ENCODE data around the gene IL17F. TPM values are rescaled to one million over a fixed set of nuclear protein-coding genes. Genes with fewer than 3 reads are reported as not detected.

IL17F gene
- total and polyA plus RNA-seq, 9 donors, result not detected

DNA sequence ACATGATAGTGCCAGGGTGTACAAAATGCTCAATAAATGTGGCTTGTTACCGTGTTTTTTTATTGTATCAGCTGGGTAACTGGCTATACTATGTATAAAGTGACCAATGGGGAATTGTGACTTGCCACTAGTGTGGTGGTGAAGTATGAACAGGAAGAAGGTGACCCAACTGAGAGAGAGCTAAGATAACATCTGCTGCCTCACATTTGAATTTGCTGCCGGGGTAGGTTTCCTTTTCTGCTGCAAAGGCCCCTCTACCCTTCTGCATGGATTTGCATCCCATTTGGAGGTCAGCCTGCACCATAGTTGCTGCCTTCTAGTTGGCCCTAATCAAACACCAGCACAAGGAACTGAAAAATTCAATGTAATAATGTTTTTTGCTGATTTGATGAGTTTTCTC, 34.1 kb downstream of the IL17F start:
- WGBS, 3 donors, result 78 to 84% (median 79%) methylated on average over 2 of the region's 2 CpGs

DNA sequence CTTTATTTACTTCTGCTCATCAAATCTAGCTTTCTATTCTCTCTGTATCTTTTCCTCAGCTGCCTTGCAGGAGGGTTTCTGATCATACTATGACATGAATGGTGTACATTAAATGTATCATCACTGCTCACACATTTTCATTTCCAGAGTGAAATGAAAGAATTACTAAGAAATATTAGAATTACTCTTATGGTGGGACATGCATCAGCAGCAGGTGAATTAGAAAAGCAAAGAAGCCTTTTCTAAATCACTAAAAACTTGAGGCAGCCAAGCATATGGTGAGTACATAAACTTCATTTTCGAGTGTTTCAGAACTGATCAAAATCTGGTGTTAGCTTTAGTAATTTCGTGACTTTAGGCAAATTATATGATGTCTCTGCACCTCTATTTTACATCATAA, 34.5 kb downstream of the IL17F start:
- no peaks in the 10 kb centered on the region for H3K9me3 ChIP-seq
- no peaks in the 10 kb centered on the region for H3K36me3 ChIP-seq
- TF ChIP-seq, protein P1, sequence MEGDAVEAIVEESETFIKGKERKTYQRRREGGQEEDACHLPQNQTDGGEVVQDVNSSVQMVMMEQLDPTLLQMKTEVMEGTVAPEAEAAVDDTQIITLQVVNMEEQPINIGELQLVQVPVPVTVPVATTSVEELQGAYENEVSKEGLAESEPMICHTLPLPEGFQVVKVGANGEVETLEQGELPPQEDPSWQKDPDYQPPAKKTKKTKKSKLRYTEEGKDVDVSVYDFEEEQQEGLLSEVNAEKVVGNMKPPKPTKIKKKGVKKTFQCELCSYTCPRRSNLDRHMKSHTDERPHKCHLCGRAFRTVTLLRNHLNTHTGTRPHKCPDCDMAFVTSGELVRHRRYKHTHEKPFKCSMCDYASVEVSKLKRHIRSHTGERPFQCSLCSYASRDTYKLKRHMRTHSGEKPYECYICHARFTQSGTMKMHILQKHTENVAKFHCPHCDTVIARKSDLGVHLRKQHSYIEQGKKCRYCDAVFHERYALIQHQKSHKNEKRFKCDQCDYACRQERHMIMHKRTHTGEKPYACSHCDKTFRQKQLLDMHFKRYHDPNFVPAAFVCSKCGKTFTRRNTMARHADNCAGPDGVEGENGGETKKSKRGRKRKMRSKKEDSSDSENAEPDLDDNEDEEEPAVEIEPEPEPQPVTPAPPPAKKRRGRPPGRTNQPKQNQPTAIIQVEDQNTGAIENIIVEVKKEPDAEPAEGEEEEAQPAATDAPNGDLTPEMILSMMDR (IDR thresholded peaks at IDR 0.05), result no peak
- TF ChIP-seq EP300 (IDR thresholded peaks at IDR 0.05), result no peak
- TF ChIP-seq POLR2A (IDR thresholded peaks at IDR 0.05), result no peak
- 60 to 70% (median 63%) methylated on average over 2 of the region's 2 CpGs for WGBS, 3 donors
- H3K4me1 ChIP-seq (ENCODE audit: insufficient read depth), result no peaks in the 10 kb centered on the region
- H3K27ac ChIP-seq, result no peak overlapping the region
- no peak overlapping the region for H3K4me3 ChIP-seq
- intact Hi-C loops (cut with DNase I), result no loop called here
- no peaks in the 10 kb centered on the region for H3K27me3 ChIP-seq
- DNase-seq, result no peak

More for the DNA sequence above, 34.1 kb downstream of the IL17F start:
- Histone ChIP-seq H3K27me3 (no peaks in the 10 kb centered on the region), H3K36me3 (no peaks in the 10 kb centered on the region), H3K27ac (no peak overlapping the region), H3K4me3 (no peak overlapping the region), H3K4me1 (ENCODE audit: insufficient read depth) (no peaks in the 10 kb centered on the region), H3K9me3 (no peaks in the 10 kb centered on the region)
- no peak for DNase-seq
- intact Hi-C loops (cut with DNase I), result no loop called here
- TF ChIP-seq, protein P1 (IDR thresholded peaks at IDR 0.05), result no peak
- TF ChIP-seq EP300 (IDR thresholded peaks at IDR 0.05), result no peak
- no peak for TF ChIP-seq POLR2A (IDR thresholded peaks at IDR 0.05)

DNA sequence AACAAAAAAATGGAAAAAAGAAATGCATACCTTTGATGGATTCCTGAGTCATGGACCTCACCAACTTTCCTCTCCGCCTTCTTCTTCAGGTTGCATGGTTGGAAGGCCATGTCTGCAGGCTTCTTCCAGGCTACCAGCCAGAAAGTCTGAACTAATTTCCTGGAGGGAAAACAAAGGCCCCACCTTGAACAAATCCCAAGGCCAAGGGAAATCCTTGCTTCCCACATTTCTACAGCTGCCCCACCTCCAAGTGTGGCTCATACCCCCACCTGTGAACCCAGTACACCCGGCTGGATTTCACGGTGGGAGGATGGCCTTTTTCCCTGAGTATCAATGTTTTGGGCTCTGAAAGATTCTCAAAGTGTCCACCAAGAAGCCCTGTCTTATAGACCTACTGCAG, 35.7 kb downstream of the IL17F start:
- H3K36me3 ChIP-seq, result no peaks in the 10 kb centered on the region
- H3K4me3 ChIP-seq, result no peak overlapping the region
- intact Hi-C loops (cut with DNase I), result no loop called here
- no peaks in the 10 kb centered on the region for H3K4me1 ChIP-seq (ENCODE audit: insufficient read depth)
- no peaks in the 10 kb centered on the region for H3K9me3 ChIP-seq
- TF ChIP-seq, protein P1 (IDR thresholded peaks at IDR 0.05), result no peak
- TF ChIP-seq EP300 (IDR thresholded peaks at IDR 0.05) (no peak), POLR2A (IDR thresholded peaks at IDR 0.05) (no peak)
- H3K27ac ChIP-seq, result no peak overlapping the region
- WGBS, 3 donors, result 59 to 69% (median 59%) methylated on average over 3 of the region's 3 CpGs
- no peak for DNase-seq
- no peaks in the 10 kb centered on the region for H3K27me3 ChIP-seq

DNA sequence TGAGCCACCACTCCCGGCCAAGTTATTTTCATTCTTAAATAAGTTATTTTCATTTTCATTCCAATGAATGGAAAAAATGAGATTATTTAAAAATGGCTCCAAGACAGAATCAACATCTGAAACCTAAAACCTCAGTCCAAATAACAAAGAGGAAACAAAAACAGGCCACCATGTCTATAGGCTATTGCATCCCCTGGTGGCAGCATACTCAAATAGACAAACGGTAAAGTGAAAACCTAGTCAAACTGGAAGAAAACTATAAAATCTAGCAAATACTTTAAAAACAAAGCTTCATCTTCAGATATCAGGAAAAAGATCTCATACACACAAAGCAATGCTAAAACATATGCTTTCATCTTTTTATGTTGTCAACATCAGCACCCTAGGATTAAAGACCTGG, 37.2 kb downstream of the IL17F start:
- intact Hi-C loops (cut with DNase I), result no loop called here
- TF ChIP-seq POLR2A (IDR thresholded peaks at IDR 0.05) (no peak), EP300 (IDR thresholded peaks at IDR 0.05) (no peak)
- TF ChIP-seq, protein P1 (IDR thresholded peaks at IDR 0.05), result no peak
- no peak for DNase-seq
- Histone ChIP-seq H3K4me3 (no peak overlapping the region), H3K9me3 (no peaks in the 10 kb centered on the region), H3K27me3 (no peaks in the 10 kb centered on the region), H3K36me3 (no peaks in the 10 kb centered on the region), H3K27ac (no peak overlapping the region), H3K4me1 (ENCODE audit: insufficient read depth) (no peaks in the 10 kb centered on the region)
- WGBS, 3 donors, result 84 to 88% (median 86%) methylated on average over 2 of the region's 2 CpGs

DNA sequence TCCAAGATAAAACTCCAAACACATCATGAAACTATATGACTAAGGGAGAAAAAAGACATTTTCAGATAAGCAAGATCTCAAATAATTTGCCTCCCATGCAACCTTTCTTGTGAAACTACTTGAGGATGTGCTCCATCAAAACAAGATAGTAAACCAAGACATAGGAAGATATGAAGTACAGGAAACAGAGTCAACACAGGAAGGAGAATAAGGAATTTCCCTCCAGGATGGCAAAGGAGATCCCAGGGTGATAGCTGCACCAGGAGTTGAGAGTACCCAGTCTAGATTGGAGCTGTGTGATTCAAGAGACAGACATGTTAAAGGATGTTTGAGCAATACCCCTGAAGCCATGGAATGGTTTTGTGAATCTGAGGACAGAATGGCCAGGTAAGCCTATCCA, 42.8 kb downstream of the IL17F start:
- Histone ChIP-seq H3K4me1 (ENCODE audit: insufficient read depth) (no peaks in the 10 kb centered on the region), H3K36me3 (no peaks in the 10 kb centered on the region), H3K9me3 (peaks cover 0 to 4% of the 10 kb centered on the region in 2 donors), H3K4me3 (no peak overlapping the region), H3K27me3 (no peaks in the 10 kb centered on the region), H3K27ac (no peak overlapping the region)
- intact Hi-C loops (cut with DNase I), result no loop called here
- DNase-seq, result no peak
- TF ChIP-seq POLR2A (IDR thresholded peaks at IDR 0.05) (no peak), EP300 (IDR thresholded peaks at IDR 0.05) (no peak)
- TF ChIP-seq, protein P1 (IDR thresholded peaks at IDR 0.05), result no peak

All from ovary (tissue), 9 donors.